Stomach (tissue), 4 donors: ENCODE data around the gene MOB2.

Source experiments
- CTCF ChIP-seq, 7 experiments: fragments of 450-650 bp in 4 of 7; fragments of 200-600 bp in 3 of 7; sonication (generic) in 3 of 7; IDR thresholded peaks; one replicate each; pipeline ENCODE4 v1.5.1; 2016 to 2019; ENCODE audit warnings: antibody characterized with exemption in 7 of 7, control low read depth in 2 of 7, mild to moderate bottlenecking in 1 of 7
- EP300 ChIP-seq: sonication (generic); formaldehyde crosslinking; IDR thresholded peaks from one replicate; pipeline ENCODE4 v1.6.1; 2017; ENCODE audit warnings: antibody characterized with exemption

DNA sequence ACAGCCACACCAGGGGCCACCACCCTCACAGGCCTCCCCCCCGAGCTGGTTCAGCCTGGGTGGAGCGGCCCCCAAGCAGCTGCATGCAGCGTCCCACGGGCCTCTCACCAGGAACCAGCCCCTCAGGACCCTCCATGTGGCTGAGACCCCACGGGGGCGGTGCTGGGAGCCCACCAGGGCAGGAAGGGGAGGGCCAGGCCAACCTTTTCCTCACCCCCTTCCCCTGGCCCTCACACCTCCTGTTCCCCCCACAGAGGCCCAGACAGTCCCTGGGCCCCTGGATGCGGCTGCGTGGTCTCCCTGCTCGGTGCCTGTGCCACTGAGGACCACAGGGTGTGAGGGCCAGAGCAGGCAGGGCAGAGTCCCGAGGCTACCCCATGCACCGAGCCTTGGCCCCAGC is 46.5 kb downstream of the MOB2 start:
- TF ChIP-seq CTCF (IDR thresholded peaks at IDR 0.05) = no peak
- no peak for TF ChIP-seq EP300
